B cell (primary cell): ENCODE measurements around the gene SIPA1.

Experiments
- CTCF ChIP-seq: fragments of 200-600 bp; IDR thresholded peaks from one replicate; pipeline ENCODE4 v1.8.0; 2022; ENCODE audit warnings: antibody characterized with exemption, mild to moderate bottlenecking
- EZH2 ChIP-seq: IDR thresholded peaks from 2 replicates; pipeline ENCODE4 v1.6.1; 2012; ENCODE audit warnings: borderline replicate concordance, low read depth, mild to moderate bottlenecking, moderate library complexity, low read length; ENCODE audit not compliant: insufficient read depth, poor library complexity, severe bottlenecking

GRCh38 chr11:65615950-65616574 is 21.8 kb upstream of the SIPA1 start:
- TF ChIP-seq CTCF, result no peak
- TF ChIP-seq EZH2, result no peak
